Urothelium cell line (cell line): Measurements from ENCODE around the gene REEP6.

ENCODE experiments used
- DNase-seq: peaks from one replicate; pipeline ENCODE4 v3.0.0; 2011; ENCODE audit warnings: low spot score, mixed read lengths
- FAIRE-seq: peaks from 2 replicates; lab custom pipeline; 2011; peaks lifted over from hg19 to GRCh38; lab: Jason Lieb, UNC

REEP6 gene

DNA sequence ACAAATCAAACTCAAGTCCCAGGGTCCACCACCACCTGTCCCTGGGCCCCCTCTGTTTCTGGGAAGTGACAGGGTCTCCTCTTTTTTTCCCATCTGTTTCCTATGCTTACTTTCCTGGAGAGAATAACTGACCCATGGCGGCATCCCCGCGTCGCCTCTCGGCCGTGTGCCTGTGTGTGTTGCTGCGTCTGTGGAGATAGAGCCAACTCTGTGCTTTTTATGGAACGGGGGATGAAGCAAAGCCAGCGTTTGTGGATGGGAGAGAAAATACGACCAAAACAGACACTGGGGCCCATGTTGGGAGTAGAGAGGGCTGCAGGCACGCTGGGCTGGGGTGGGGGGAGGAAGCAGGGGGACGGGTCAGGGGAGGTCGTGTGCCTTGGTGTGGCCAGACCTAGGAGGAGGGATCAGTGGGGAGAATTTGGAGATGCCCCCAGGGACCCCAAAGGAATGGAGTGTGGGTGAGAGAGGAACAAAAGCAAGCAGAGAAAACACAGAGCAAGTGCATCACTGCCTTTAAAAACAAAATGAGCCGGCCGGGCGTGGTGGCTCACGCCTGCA, 49.5 kb downstream of the REEP6 start:
- FAIRE-seq (no peak), DNase-seq (no peak)
